HK-2 (cell line): ENCODE measurements around the gene ARHGAP10.
A peak's percentile ranks its signal among the peaks of the same experiment; 100 is the strongest.
"Not testable (repeated sequence)": the region's sequence is repeated elsewhere in the genome, so short reads cannot be mapped to it uniquely, and the experiment has no call there.

Experiments used
- DNase-seq: peaks from one replicate; pipeline ENCODE4 v3.0.0-alpha.2; 2018; ENCODE audit not compliant: unreplicated experiment

Gene ARHGAP10

GRCh38 chr4:148064451-148064850 is 332.6 kb downstream of the ARHGAP10 start:
- no peak for DNase-seq

DNA sequence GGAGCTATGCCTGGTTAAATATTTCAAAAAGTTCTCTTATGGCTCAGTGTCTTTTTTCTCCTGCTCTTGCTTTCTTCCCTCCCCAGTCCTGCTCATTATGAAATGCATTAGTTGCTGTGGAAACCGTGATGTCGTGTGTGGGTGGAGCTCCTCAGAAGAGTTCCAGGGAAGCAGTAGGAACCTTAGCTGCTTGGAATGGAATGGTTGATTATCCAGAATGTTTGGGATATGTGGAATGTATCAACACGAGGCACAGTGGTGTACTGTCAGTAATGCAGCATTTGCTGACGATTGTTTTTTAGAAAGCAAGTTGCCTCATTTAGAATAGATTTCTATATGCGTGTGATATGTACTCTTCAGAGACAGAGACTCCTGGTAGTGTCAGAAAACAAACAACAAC is 333.2 kb downstream of the ARHGAP10 start:
- DNase-seq: no peak

DNA sequence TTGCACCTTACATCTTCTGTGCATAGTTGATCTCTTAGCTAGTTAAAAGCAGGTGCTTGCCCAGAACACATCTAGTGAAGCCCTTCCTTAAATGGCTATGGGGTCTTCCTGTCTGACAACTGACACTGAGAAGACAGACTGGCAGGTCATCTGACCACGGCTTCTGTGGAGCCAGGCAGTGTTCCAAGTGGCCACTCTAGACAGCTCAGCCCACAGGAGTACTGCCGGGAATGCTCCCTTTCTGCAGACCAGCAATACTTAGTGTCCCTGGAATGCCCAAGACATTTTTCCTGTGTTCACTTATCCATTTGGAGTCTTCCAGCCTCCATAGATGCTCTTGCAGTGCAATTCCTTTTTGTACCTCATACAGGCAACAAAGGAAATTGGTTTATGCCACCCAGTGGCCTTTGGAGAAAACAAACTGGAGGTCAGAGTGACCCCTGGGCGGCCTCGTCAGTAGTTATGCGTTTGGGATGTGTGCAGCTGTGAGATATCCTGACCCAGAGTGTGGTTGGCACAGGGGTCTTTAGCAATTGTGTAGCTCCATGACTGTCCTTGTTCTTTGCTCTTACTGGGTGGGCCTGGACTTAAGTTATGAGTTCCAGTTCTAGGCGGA is 335.5 kb downstream of the ARHGAP10 start:
- DNase-seq: peak; percentile 27

GRCh38 chr4:148068065-148068911 is 336.4 kb downstream of the ARHGAP10 start:
- no peak for DNase-seq

DNA sequence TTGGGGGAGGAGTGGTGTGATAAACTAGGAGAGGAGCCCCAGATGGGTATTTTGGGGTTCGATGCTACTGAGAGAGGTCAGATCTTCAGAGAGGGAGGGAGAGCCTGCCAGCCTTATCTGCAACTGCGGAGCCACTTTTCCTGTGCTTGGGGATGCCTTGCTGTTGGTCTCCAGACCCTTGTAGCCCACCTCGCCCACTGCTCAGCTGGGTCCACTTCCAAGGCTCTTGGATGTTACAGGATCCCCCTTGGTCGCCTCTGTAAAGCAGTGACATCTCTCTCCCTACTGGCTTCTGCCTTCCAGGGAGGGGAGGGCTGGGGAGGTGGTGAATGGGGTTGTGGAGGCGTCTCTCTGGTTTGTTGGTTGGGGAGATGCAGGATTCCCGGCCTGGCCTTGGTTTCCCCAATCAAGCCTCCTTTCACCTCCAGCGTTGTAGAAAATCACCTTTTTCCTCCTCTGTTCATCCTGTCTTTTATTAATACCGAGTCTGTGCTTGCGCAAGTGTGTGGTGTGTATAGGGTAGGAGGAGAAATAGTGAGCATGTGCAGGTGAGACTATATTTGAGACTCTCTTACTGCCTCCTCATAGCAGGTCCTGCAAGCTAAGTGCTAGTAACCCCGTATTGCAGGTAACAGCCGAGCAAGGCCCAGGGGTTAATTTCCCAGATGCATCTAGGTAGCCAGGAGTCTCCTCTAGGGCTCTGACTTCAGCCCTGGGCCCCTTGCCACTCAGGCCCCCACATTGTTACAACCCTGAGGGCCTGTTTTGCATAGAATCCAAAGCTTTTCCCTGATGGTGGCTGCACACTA is 337.4 kb downstream of the ARHGAP10 start:
- no peak for DNase-seq

DNA sequence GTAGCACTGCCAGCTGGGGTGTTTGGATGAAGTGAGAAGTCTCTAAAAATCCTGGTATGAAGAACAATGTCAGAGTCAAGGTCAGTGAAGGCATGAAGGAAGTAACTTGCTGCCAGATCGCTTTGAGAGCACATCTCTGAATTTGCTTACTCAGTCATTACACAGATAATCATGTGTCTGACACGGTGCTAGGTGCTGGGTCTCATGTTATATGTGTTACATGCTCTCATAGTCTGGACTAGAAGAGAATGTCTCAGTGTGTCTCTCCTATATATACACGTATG is 337.9 kb downstream of the ARHGAP10 start:
- no peak for DNase-seq

DNA sequence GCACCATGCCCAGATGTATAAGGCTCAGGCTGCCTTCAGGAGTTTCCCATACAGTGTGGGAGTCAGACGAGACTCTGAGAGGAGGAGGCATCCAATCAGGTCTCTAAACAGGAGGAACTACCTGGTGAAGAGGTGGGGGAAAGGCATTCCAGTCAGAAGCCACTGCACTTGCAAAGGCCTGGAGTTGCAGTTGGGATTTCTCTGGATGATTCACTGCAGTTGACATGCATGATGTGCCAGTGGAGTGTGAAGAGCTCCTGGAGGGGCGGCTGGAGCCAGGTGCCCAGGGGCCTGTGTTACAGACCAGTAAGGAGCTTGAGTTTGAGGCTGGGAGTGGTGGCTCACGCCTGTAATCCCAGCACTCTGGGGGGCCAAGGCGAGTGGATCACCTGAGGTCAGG is 339.1 kb downstream of the ARHGAP10 start:
- peak; percentile 70 for DNase-seq

DNA sequence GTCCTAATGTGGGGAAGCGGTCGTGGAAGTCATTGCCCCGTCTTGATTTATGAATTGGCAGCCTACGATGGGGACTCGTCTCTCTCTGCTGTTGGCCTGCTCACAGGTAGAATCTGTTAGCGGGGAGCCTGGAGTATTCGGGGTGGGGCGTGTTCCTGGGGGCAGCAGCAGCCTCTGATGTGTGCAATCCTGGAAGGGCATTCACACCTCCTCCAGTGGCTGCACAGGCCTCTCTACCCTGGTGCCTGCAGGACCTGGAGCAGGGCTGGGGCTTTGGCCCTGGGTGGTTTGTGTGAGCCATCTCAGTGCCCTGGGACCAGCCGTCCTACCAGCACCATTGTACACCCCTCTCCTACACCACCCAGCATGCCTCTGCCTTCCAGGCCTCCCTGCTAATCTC is 340.9 kb downstream of the ARHGAP10 start:
- DNase-seq: no peak

GRCh38 chr4:148073349-148073748 is 341.5 kb downstream of the ARHGAP10 start:
- DNase-seq: no peak

GRCh38 chr4:148074462-148074861 is 342.6 kb downstream of the ARHGAP10 start:
- DNase-seq: no peak

DNA sequence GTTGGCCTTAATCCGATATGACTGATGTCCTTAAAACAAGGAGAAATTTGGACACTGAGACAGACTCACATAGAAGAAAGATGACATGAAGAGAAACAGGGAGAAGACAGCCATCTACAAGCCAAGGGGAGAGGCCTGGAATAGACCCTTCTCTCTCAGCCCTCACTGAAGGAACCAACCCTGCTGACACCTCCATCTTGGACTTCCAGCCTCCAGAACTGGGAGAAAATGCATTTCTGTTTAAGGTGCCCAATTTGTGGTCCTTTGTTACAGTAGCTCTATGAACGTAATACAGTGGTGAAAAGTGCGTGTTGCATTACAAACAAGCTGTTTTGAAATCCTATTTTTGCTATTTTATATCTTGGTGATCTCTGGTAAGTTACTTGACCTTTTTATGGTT is 343.6 kb downstream of the ARHGAP10 start:
- DNase-seq: no peak

GRCh38 chr4:148076964-148077363 is 345.1 kb downstream of the ARHGAP10 start:
- DNase-seq: no peak

GRCh38 chr4:148077581-148077980 is 345.7 kb downstream of the ARHGAP10 start:
- no peak for DNase-seq

DNA sequence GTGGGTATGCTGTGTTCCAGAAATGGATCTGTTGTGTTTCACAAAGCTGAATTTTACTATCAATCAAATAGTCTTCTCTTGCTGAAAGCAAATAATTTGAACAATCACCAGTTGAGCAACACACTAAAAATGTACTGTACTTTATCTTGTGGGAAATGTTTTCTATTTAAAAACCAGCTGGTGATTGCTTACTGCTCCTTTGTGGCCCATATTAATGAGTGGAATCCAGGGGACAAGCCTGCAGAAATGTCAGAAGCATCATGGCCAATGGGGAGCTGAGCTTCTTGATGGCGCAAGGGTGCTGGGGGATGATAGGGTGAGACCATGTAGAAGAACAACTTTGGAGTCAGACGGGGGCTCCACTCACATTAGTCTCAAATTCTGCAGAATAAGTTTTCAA is 346.2 kb downstream of the ARHGAP10 start:
- no peak for DNase-seq

DNA sequence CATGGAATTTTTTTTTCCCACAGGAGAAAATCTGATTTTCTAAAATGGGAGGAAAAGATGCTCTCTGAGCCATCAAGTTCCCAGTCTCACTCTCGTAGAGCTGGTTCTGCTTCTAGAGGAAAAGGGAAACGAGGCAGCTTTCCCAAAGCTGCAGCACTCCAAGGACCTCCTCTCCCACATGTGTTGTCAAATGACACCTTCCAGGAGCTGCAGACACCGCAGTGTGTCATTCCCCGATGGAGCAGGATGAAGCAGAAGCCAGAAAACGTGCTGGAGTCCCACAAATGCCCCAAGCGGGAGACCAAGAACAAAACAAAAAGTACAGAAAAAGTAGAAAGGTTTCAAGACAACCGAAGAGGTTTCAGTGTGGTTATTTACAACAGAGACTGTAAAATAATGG is 348.1 kb downstream of the ARHGAP10 start:
- no peak for DNase-seq

DNA sequence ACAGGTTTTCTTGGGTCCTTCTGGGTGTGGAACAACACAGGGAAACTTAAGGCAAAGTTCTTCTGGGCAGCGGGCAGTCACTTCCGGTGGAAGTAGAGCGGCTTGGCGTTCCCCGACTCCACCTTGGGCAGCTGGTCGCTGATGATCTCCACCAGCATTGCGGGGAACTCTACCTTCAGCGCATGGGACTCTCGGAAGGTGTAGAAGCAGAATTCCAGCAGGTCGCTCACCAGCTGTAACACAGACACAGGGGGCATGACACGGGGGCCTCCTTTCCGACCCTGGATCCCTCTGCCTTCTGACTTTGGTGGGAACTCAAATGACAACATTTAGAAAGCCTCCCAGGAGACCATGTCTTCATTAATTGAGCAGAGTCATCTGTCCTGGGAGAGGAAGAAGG is 349.4 kb downstream of the ARHGAP10 start:
- DNase-seq: no peak

DNA sequence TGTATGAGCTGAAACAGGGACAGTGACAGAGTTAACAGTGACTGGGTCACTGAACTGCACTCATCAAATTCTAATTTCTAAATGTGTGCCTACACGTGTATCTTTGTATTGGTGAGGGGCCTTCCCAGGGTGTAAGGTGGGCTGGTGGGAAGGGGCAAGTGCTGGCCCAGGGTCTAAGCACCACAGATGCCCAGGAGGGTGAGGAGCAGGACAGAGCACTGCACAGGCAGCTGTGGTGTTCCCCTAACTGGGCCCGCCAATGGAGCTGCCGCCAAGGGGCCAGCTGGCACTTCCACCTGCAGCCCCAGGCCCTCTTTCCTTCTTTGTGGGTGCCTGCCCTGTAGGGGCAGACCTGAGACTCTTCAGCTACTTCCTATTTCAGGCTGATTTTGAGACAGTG is 349.9 kb downstream of the ARHGAP10 start:
- no peak for DNase-seq

GRCh38 chr4:148083073-148083472 is 351.2 kb downstream of the ARHGAP10 start:
- not testable (repeated sequence) for DNase-seq

GRCh38 chr4:148089624-148090023 is 357.7 kb downstream of the ARHGAP10 start:
- no peak for DNase-seq

DNA sequence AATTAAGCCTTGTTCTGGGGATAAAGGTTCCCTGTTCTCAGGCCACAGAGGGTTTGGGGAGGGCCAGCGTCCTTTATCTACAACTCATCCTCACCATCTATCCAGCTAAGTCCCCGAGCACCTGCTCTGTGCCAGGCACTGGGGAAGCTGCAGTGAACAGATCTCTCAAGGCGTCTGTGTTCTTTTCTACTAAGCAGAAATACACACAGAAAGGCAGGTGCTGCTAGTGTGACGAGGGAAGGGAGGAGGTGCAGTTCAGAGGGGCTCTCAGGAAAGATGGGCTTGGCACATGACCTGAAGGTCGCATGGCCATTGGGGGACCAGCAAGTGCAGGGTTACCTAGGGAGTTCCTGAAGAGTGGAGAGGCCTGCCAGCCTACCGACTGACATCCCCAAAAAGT is 358.1 kb downstream of the ARHGAP10 start:
- DNase-seq: no peak

- no peak for DNase-seq
Observed at GRCh38 chr4:148090503-148091476, 358.9 kb downstream of the ARHGAP10 start.

DNA sequence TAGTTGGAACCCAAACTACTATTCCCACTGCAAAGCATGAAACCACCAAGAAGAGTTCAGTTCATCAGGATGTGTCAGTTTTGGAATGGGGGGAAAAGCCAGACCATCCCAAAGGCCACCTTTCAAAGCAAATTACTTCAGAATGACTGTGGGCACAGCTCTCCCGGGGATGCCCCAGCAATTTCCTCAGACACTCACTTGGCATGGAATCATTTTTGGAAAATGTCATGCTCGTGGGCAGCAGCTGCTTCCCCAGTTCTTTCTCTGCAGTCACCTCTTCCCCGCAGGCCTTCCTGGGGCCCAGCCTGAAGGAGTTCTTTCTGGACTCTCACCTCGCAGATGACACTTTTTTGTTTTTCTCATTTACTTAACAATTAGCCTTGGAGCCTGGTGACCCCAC is 360.0 kb downstream of the ARHGAP10 start:
- no peak for DNase-seq
